ENCODE results near the gene CARM1.
"Not testable (repeated sequence)": the region's sequence is repeated elsewhere in the genome, so short reads cannot be mapped to it uniquely, and the experiment has no call there.

The CARM1 gene

DNA sequence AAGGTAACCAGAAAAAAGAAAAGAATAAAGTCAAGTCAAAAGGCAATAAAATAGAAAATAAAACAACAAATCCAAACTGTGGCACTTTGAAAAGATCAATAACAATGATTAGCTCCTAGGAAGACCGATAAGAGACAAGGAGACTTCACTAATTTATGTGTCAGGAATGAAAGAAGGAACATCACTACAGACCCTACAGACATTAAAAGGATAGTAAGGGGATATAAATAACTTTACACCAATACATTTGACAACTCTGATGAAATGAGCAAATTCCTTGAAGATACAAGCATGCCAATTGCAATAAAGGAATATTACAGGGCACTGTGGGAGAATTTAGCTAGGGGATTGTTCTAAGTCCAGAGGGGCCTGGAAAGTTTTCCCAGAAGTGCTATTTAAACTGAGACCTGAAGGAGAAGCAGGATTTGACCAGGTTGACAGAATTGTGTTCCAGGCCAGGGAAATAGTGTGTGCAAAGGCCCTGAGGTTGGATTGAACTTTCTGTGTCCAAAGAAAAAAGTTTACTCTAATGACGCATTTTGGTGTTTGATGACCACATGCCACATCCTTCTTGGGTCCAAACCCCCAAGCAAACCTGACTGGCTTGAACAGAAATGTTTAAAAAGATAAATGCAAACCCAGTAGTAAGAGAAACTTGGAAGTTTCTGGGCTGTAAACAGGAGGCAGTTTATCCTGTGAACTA, 24.7 kb upstream of the CARM1 start:
- DNase-seq (ENCODE audit: low read depth, low spot score): no peak

- no peak for DNase-seq (ENCODE audit: low read depth, low spot score)
Measured at GRCh38 chr19:10848230-10848856, 23.0 kb upstream of the CARM1 start, which contains the start of gene C19orf38. TSS of gene C19orf38 (plus strand) at chr19:10848415. CDS start at chr19:10848509, 94 bp downstream.

- no peak for DNase-seq (ENCODE audit: low read depth, low spot score)
Measured at GRCh38 chr19:10850631-10851030, 20.7 kb upstream of the CARM1 start.

DNA sequence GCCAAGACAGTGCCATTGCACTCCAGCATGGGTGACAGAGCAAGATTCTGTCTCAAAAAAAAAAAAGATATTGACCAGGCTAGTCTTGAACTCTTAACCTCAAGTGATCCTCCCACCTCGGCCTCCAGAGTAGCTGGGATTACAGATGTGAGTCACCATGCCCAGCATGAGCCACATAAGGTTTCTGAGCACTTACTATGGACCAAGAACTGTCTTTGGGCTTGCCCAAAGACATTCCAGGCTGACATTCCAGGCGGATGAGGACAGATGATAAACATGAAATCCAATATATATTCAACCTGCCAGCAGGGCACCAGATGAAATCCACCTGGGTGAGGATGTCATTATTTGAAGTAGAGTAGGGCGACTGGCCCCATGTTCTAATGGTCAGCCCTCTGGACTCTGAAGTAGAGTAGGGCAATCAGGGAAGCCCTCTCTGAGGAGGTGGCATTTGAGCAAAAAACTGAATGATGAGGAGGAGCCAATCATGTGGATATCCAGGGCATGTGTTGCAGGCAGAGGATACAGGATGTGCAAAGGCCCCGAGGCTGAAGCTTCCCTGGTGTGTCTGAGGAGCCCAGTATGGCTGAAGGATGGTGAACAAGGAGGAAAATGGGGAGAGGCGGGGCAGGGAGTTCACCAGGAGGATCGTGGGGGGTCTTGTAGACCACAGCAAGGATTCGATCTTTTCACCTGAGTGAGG, 19.1 kb upstream of the CARM1 start:
- DNase-seq (ENCODE audit: low read depth, low spot score): no peak

- no peak for DNase-seq (ENCODE audit: low read depth, low spot score)
Measured at GRCh38 chr19:10852941-10853340, 18.4 kb upstream of the CARM1 start.

GRCh38 chr19:10854350-10855089, 16.8 kb upstream of the CARM1 start:
- no peak for DNase-seq (ENCODE audit: low read depth, low spot score)

GRCh38 chr19:10855879-10856522, 15.4 kb upstream of the CARM1 start:
- no peak for DNase-seq (ENCODE audit: low read depth, low spot score)

- not testable (repeated sequence) for DNase-seq (ENCODE audit: low read depth, low spot score)
Measured at GRCh38 chr19:10856899-10857298, 14.5 kb upstream of the CARM1 start.

- DNase-seq (ENCODE audit: low read depth, low spot score): no peak
Measured at GRCh38 chr19:10858204-10858828, 13.0 kb upstream of the CARM1 start.

DNA sequence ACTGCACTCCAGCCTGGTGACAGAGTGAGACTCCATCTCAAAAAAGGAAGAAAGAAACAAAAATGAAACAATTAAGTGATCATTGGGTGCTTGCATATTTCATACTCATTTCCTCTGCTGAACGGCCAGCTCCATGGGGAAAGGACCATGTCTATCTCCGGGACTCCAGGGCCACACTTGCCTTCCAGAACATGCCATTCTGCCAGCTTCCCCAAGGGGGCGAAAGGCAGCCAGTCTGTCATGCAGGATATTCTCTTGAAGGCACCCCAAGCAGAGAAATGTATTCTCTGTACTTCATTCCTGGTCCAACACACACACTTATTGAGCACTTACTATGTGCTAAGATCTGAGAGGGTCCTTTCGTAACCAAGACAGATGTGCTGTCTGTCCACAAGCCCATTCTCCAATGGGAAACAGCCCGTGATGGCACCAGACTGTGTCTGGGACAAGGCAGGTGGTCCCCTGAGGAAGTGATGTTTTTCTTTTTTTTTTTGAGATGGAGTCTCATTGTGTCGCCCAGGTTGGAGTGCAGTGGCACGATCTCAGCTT, 10.2 kb upstream of the CARM1 start:
- DNase-seq (ENCODE audit: low read depth, low spot score): no peak

GRCh38 chr19:10862561-10863106, 8.7 kb upstream of the CARM1 start:
- DNase-seq (ENCODE audit: low read depth, low spot score): no peak

- DNase-seq (ENCODE audit: low read depth, low spot score): no peak
Measured at GRCh38 chr19:10863107-10863717, 8.1 kb upstream of the CARM1 start.

GRCh38 chr19:10864538-10864899, 6.8 kb upstream of the CARM1 start:
- peak; percentile 72 for DNase-seq (ENCODE audit: low read depth, low spot score)

DNA sequence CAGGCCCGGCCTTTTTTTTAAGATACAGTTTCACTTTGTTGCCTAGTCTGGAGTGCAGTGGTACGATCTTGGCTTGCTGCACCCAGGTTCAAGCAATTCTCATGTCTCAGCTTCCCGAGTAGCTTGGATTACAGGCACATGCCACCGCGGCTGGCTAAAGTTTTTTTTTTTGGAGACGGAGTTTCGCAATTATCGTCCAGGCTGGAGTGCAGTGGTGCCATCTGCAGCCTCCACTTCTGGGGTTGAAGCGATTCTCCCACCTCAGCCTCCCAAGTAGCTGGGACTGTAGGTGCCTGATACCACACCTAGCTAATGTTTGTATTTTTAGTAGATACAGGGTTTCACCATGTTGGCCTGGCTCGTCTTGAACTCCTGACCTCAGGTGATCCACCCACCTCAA, 4.9 kb upstream of the CARM1 start:
- DNase-seq (ENCODE audit: low read depth, low spot score): no peak

GRCh38 chr19:10868872-10869547, 2.3 kb upstream of the CARM1 start:
- no peak for DNase-seq (ENCODE audit: low read depth, low spot score)

- not testable (repeated sequence) for DNase-seq (ENCODE audit: low read depth, low spot score)
Measured at GRCh38 chr19:10869872-10870311, 1.5 kb upstream of the CARM1 start.

DNA sequence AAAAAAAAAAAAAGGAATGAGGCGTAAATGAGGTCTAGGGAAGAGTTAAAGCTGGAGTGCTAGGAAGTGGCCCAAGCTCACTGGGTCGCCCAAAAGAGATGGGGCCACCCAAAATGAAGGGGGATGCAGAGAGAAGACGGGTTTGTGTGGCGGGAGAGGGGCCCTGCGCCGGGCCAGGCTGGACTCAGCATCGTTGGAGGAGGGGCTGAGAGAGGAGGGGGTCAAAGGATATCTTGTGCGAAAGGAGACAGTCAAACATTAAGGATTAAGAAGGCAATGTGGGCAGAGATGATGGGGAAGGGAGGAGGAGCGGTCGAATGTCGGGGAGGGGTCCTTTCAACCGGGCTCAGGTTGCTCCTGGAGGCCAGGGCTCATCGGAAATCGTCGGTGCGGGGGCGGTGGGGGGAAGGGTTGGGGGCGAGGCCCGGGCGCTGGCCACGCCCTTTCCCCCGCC, 825 bp upstream of the CARM1 start:
- no peak for DNase-seq (ENCODE audit: low read depth, low spot score)

DNA sequence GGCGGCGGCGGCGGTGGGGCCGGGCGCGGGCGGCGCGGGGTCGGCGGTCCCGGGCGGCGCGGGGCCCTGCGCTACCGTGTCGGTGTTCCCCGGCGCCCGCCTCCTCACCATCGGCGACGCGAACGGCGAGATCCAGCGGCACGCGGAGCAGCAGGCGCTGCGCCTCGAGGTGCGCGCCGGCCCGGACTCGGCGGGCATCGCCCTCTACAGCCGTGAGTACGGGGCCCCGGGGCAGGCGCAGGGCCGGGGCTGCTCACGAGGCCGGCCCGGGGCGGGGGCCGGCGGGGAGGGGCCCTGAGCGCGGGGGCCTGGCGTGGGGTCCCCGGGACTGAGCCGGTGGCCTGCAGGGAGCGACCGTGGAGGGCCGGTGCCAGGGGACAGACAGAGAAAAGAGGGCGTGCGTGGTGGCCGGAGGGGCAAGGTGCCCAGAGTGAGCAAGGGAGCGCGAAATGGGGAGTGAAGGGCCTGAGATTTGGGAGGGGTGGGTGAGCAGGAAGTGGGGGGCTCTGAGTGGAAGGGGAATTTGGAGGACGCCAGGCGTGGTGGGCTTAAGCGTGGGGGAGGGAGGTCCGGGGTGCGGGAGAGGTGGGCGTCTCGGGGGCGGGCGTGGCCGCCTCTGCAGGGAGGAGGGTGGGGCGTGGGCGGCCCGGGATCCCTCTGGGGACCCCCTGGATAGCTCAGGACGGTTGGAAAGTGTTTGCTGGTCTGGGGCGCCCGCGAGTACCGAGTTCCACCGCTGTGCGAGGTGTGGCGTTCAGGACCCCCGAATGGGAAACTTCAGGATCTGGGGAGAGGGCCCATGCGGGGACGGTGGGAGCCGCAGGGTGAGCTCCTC, 575 bp downstream of the CARM1 start:
- no peak for DNase-seq (ENCODE audit: low read depth, low spot score)
